Measurements from ENCODE around the gene TRAPPC2L. TPM values are rescaled to one million over a fixed set of nuclear protein-coding genes. Genes with fewer than 3 reads are reported as not detected.

The TRAPPC2L gene
- total RNA-seq, 1 experiment from 2014 or later, result 101 TPM

DNA sequence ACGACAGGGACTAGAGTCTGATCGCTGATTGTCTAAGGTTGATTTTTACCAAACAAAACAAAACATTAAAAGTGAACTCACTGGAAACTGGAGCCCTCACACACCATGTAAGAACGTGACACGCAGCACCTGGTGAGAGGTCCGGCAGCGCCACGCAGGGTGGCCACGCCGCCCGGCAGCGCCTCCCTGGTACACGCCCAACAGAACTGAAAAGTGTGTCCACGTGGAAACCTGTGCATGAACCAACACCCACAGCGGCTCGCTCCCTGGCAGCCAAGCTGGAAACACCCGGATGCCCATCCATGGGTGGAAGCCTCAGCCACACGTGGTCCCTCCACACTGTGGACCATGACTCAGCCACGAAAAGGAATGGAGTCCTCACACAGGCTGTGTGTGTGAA lies 9.3 kb upstream of the TRAPPC2L start:
- CTCF ChIA-PET, result no interaction called here

GRCh38 chr16:88848557-88848956 lies 8.4 kb upstream of the TRAPPC2L start:
- no peak for DNase-seq
- Histone ChIP-seq H3K4me2 (no peak overlapping the region), H3K4me3 (no peak overlapping the region), H2AFZ (no peak overlapping the region), H3K27me3 (ENCODE audit: insufficient read depth, low read depth) (no peaks in the 10 kb centered on the region), H3K4me1 (replicated peaks; ENCODE audit: insufficient read depth) (no peaks in the 10 kb centered on the region), H3K27ac (no peak overlapping the region), H3K79me2 (ENCODE audit: low read depth) (no peaks in the 10 kb centered on the region), H4K20me1 (ENCODE audit: insufficient read depth) (no peaks in the 10 kb centered on the region), H3K9me2 (ENCODE audit: insufficient read depth) (no peaks in the 10 kb centered on the region), H3K36me3 (ENCODE audit: low read depth) (no peaks in the 10 kb centered on the region), H3F3A (ENCODE audit: insufficient read depth, low read depth) (no peaks in the 10 kb centered on the region), H3K9me3 (ENCODE audit: insufficient read depth, low read depth) (no peaks in the 10 kb centered on the region)
- no TSS peak for BruUV-seq (replicated peaks)
- ChIA-PET CTCF (no interaction called here), POLR2A (ENCODE audit: unreplicated experiment) (no interaction called here)
- TF ChIP-seq CTCF (conservative IDR thresholded peaks at IDR 0.05) (no peak), EZH2 (IDR thresholded peaks at IDR 0.05; ENCODE audit: low read depth) (no peak)
- intact Hi-C loops (cut with micrococcal nuclease; ENCODE audit: unreplicated experiment), result no loop called here

More for the DNA sequence above, 9.3 kb upstream of the TRAPPC2L start:
- no peak overlapping the region for H2AFZ ChIP-seq
- POLR2A ChIA-PET (ENCODE audit: unreplicated experiment), result no interaction called here
- H3K4me2 ChIP-seq, result no peak overlapping the region
- no peaks in the 10 kb centered on the region for H3K36me3 ChIP-seq (ENCODE audit: low read depth)
- TF ChIP-seq EZH2 (IDR thresholded peaks at IDR 0.05; ENCODE audit: low read depth), result no peak
- no peak for DNase-seq
- H3K4me1 ChIP-seq (replicated peaks; ENCODE audit: insufficient read depth), result no peaks in the 10 kb centered on the region
- intact Hi-C loops (cut with micrococcal nuclease; ENCODE audit: unreplicated experiment), result no loop called here
- no peaks in the 10 kb centered on the region for H3K79me2 ChIP-seq (ENCODE audit: low read depth)
- H3F3A ChIP-seq (ENCODE audit: insufficient read depth, low read depth), result no peaks in the 10 kb centered on the region
- H4K20me1 ChIP-seq (ENCODE audit: insufficient read depth), result no peaks in the 10 kb centered on the region
- no peak overlapping the region for H3K27ac ChIP-seq
- H3K4me3 ChIP-seq, result no peak overlapping the region
- H3K27me3 ChIP-seq (ENCODE audit: insufficient read depth, low read depth), result no peaks in the 10 kb centered on the region
- H3K9me2 ChIP-seq (ENCODE audit: insufficient read depth), result no peaks in the 10 kb centered on the region
- BruUV-seq (replicated peaks), result no TSS peak
- no peaks in the 10 kb centered on the region for H3K9me3 ChIP-seq (ENCODE audit: insufficient read depth, low read depth)

DNA sequence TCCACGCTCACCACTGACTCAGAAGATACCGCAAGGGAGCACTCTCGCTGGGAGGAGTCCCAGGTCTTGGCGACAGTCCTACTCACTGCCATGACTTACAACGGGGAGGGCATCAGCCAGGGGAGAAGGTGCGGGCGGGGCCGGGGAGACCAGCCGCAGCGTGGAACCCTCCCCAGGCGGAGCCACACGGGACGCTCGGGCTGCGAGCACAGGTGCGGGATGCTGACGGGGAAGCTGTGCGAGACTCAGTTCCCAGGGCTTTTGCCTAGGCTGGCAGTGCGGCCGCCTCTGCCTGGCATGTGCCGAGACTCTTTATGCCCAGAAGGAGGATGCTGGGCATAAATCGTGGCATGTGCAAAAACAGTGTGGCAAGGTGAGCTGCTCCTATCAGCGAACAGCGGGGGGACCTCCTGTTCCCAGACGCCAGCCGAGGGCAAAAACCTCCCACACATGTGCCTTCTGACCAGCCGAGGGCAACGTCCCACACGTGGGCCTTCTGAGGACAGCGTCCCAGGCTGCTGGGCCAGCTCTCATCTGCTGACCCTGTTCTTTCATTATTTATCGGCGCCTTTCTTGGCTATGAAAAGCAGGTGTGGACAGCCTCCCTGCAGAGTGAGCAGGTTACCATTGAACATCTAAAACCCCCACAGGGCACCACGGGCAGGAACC lies 6.3 kb upstream of the TRAPPC2L start:
- Histone ChIP-seq H3K9me3 (ENCODE audit: insufficient read depth, low read depth) (no peaks in the 10 kb centered on the region), H3K4me3 (no peak overlapping the region), H3K27ac (no peak overlapping the region), H2AFZ (no peak overlapping the region), H3K27me3 (ENCODE audit: insufficient read depth, low read depth) (no peaks in the 10 kb centered on the region), H3K79me2 (ENCODE audit: low read depth) (no peaks in the 10 kb centered on the region), H3K4me1 (replicated peaks; ENCODE audit: insufficient read depth) (no peaks in the 10 kb centered on the region), H3K4me2 (no peak overlapping the region), H3F3A (ENCODE audit: insufficient read depth, low read depth) (no peaks in the 10 kb centered on the region), H4K20me1 (ENCODE audit: insufficient read depth) (no peaks in the 10 kb centered on the region), H3K9me2 (ENCODE audit: insufficient read depth) (no peaks in the 10 kb centered on the region), H3K36me3 (ENCODE audit: low read depth) (no peaks in the 10 kb centered on the region)
- no TSS peak for BruUV-seq (replicated peaks)
- ChIA-PET POLR2A (ENCODE audit: unreplicated experiment) (no interaction called here), CTCF (no interaction called here)
- intact Hi-C loops (cut with micrococcal nuclease; ENCODE audit: unreplicated experiment), result loop anchor here (10.0 kb wide), 1 partner anchor 74 kb away; no protein-coding TSS in a partner anchor
- no peak for TF ChIP-seq CTCF (conservative IDR thresholded peaks at IDR 0.05)
- no peak for TF ChIP-seq EZH2 (IDR thresholded peaks at IDR 0.05; ENCODE audit: low read depth)
- no peak for DNase-seq

DNA sequence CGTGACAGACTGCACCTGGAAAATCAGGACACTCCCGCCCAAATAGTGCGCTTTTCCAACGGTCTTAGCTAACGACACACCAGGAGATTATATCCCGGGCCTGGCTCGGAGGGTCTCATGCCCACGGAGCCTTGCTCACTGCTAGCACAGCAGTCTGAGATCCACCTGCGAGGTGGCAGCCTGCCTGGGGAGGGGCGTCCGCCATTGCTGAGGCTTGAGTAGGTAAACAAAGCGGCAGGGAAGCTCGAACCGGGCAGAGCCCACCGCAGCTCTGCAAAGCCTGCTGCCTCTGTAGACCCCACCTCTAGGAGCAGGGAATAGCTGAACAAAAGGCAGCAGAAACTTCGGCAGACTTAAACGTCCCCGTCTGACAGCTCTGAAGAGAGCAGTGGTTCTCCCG lies 5.3 kb upstream of the TRAPPC2L start:
- ChIA-PET CTCF (no interaction called here), POLR2A (ENCODE audit: unreplicated experiment) (no interaction called here)
- DNase-seq, result no peak
- Histone ChIP-seq H3K4me1 (replicated peaks; ENCODE audit: insufficient read depth) (no peaks in the 10 kb centered on the region), H2AFZ (no peak overlapping the region), H3K9me2 (ENCODE audit: insufficient read depth) (no peaks in the 10 kb centered on the region), H3K27ac (no peak overlapping the region), H3K79me2 (ENCODE audit: low read depth) (no peaks in the 10 kb centered on the region), H3K4me3 (no peak overlapping the region), H4K20me1 (ENCODE audit: insufficient read depth) (no peaks in the 10 kb centered on the region), H3K4me2 (no peak overlapping the region), H3K27me3 (ENCODE audit: insufficient read depth, low read depth) (no peaks in the 10 kb centered on the region), H3K9me3 (ENCODE audit: insufficient read depth, low read depth) (no peaks in the 10 kb centered on the region), H3K36me3 (ENCODE audit: low read depth) (no peaks in the 10 kb centered on the region), H3F3A (ENCODE audit: insufficient read depth, low read depth) (no peaks in the 10 kb centered on the region)
- BruUV-seq (replicated peaks), result no TSS peak
- intact Hi-C loops (cut with micrococcal nuclease; ENCODE audit: unreplicated experiment), result loop anchor here (10.0 kb wide), 1 partner anchor 73 kb away; no protein-coding TSS in a partner anchor
- no peak for TF ChIP-seq CTCF (conservative IDR thresholded peaks at IDR 0.05)
- TF ChIP-seq EZH2 (IDR thresholded peaks at IDR 0.05; ENCODE audit: low read depth), result no peak
